Measurements from ENCODE around the gene ELOB.

ELOB gene

DNA sequence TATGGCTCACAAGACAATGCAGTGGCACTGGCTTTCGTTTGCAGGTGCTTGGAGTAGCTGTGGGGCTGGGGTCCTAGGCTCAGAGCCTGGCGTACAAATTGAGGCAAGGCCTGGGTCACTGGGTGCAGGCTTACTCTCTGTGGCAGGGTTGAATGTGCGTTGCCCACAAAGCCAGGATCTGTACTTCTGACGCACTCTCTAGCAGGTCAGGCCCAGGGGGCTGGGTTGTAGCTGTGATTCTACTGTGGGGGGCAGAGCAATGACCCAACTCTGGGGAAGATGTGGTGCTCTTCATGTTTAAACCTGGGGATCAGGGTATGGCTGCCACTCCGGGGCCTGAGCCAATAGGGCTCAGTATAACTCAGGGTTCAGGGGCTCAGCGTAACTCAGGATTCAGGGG lies 33.6 kb upstream of the ELOB start:
- no peak for DNase-seq (ENCODE audit: low spot score)

- no peak for DNase-seq (ENCODE audit: low spot score)
These were observed 32.2 kb upstream of the ELOB start for GRCh38 chr16:2809149-2809760.

- no peak for DNase-seq (ENCODE audit: low spot score)
These were observed 31.1 kb upstream of the ELOB start for GRCh38 chr16:2808181-2808580.

DNA sequence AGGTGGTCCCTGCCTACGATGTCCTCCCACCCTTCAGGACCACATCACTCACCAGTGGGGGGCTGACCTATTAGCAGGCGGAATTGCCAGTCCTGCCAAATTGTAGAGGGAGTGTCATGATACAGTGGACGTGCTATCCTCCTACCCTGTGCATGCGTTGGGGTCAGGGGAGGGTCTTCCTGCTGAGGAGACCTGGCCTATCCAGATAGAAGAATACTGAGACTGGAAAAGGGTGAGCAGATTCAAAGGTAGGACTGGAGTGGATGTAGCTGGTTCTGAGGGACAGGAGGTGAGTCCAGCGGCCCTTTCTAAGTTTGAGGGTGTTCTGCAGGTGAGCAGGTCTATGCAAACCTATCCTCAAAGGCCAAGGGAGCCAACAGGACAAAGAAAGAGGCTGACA lies 29.2 kb upstream of the ELOB start:
- DNase-seq (ENCODE audit: low spot score): no peak

DNA sequence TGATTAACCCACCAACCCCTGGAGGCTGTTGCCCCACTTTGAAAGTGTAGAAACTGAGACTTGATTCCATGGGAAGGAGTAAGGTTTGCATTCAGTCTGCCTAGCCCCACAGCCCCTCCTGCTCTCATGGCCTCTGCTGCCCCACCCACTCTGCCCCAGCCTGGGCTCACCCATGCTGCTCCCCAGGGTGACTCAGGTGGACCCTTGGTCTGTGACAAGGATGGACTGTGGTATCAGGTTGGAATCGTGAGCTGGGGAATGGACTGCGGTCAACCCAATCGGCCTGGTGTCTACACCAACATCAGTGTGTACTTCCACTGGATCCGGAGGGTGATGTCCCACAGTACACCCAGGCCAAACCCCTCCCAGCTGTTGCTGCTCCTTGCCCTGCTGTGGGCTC lies 27.6 kb upstream of the ELOB start:
- DNase-seq (ENCODE audit: low spot score): no peak

DNA sequence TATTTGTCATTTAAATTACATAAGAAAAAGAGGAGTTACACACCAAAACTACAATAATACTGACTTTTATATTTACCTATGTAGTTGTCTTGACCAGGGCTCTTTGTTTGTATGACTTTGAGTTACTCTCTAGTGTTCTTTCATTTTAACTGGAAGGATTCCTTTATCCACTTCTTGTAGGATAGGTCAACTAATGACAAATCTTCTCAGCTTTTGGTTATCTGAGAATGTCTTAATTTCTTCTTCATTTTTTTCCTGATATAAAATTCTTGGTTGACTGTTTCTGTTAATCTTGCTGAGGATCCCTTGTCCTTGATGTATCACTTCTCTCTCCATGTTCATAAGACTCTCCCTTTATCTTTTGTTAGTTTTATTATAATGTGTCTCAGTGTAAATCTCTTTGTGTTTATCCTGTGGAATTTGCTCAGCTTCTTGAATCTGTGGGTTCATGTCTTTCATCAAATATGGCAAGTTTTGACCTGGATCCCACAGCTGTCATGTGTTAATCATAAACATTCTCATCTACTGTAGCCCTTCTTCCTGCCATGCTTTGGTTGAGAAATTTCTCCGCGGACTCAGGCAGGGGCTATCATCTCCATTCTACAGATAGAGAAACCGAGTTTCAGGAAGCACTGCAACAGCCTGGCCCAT lies 26.6 kb upstream of the ELOB start:
- no peak for DNase-seq (ENCODE audit: low spot score)

DNA sequence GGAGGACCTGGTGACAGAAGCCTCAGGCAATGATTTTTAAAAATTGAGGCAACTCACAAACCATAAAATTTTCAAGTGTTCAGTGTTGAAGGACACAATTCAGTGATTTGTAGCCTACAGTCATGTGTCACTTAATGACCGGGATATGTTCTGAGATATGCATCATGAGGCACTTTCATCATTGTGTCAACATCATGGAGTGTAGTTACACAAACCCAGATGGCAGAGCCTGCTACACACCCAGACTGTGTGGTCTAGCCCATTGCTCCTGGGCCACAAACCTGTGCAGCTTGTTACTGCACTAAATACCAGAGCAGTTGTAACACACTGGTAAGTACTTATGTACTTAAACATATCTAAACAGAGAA lies 22.8 kb upstream of the ELOB start:
- no peak for DNase-seq (ENCODE audit: low spot score)

GRCh38 chr16:2799205-2799858 lies 22.3 kb upstream of the ELOB start:
- DNase-seq (ENCODE audit: low spot score): no peak

- no peak for DNase-seq (ENCODE audit: low spot score)
These were observed 21.7 kb upstream of the ELOB start for GRCh38 chr16:2798723-2799204.

DNA sequence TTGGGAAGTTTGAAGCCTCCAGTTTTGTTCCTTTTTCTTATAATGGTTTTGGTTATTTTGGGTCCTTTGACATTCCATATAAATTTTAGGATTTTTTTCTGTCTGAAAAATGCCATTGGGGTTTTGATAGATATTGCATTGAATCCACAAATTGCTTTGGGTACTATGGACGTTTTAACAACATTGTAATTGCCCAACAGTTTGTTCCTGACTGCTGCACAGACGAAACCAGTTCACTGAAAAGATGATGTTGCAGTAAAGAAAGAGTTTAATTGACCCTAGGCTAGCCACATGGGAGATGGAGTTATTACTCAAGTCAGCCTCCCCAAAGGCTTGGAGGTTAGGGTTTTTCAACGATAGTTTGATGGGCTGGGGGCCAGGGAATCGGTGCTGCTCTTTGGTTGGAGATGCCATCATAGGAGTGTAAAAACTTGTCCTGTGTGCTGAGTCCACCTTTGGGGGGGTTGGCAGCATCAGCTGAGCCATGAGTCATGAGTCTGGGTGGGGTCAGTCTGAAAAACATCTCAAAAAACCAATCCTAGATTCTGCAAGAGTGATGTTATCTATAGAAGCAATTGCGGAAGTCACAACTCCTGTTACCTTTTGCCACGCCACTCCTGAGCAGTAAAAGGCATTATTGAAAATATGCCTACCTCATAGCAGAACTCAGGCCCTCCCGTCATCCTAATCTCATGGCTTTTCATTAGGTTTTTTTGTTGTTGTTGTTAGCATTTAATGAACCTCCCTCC lies 18.5 kb upstream of the ELOB start:
- no peak for DNase-seq (ENCODE audit: low spot score)

DNA sequence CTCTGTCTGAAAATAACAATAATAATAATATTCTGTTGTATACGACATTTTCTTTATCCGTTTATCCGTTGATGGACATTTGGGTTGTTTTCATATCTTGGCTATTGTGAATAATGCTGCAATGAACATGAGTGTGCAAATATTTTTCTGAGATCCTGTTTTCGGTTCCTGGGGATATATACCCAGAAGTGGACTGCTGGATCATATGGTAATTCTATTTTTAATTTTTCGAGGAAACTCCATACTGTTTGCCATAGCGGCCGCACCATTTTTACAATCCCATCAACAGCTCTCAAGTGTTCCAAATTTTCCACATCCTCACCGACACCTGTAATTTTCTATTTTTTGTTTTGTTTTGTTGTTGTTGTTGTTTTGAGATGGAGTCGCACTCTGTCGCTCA lies 15.9 kb upstream of the ELOB start:
- DNase-seq (ENCODE audit: low spot score): no peak

DNA sequence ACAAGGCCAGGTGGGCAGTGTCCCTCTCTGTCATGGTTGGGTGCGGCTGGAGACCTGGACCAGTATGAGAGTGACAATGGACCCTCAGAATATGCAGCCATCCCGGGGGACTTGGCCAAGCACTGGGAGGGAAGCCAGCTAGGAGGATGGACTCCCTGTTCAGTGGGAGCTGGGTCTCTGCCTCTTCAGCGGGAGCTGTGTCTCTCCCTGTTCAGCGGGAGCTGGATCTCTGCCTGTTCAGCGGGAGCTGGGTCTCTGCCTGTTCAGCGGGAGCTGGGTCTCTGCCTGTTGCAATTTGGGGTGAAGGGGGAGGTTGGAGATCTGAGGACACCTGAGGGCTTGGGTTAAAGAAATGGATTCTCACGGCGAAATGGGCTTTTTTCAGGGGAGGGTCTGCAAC lies 14.1 kb upstream of the ELOB start:
- no peak for DNase-seq (ENCODE audit: low spot score)

GRCh38 chr16:2790631-2791030 lies 13.6 kb upstream of the ELOB start:
- no peak for DNase-seq (ENCODE audit: low spot score)

- DNase-seq (ENCODE audit: low spot score): no peak
These were observed 10.9 kb upstream of the ELOB start for GRCh38 chr16:2787961-2788360.

GRCh38 chr16:2787406-2787805 lies 10.3 kb upstream of the ELOB start, which contains the start of gene PRSS33:
TSS of gene PRSS33 (minus strand) at chr16:2787560. CDS start at chr16:2786547, 1,013 bp downstream.
- DNase-seq (ENCODE audit: low spot score): no peak

GRCh38 chr16:2786826-2787151 lies 9.7 kb upstream of the ELOB start:
- DNase-seq (ENCODE audit: low spot score): no peak

DNA sequence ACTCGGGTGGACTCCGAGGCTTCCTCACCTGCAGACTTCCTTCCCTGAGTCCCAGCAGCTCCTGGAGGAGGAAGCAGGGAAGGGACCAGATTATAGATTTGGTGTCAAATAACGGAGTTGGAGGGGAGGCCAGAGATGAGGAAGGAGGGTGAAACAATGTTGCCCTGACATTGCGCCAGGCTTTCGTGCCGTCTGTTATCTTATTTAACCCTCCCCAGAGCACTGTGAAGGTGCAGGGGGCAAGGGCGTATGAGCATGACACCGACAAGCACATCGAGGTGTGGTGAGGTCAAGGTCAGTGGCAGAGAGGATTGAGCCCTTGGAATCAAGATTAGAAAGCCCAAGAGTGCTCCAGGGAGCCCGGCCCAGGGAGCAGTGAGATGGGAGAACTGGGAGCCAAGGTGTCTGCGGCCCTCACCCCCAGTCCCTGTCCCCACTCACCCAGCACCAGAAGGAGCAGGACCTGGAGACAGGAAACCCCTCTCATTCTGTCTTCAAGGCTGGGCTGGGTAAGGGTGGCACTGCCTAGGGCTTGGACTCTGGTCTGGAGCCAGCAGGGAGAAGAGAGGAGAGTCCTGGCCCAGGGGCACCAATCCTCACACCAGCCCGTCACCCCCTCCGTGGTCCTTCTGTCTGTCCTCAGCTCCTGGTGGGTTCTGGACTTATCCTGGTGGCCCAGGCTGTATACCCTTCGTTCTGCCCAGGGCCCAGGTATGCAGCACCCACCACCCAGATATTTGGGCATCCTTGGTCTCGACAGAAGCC lies 9.2 kb upstream of the ELOB start:
- no peak for DNase-seq (ENCODE audit: low spot score)

- DNase-seq (ENCODE audit: low spot score): no peak
These were observed 8.3 kb upstream of the ELOB start for GRCh38 chr16:2785101-2785991.

- no peak for DNase-seq (ENCODE audit: low spot score)
These were observed 7.4 kb upstream of the ELOB start for GRCh38 chr16:2784358-2785100.

DNA sequence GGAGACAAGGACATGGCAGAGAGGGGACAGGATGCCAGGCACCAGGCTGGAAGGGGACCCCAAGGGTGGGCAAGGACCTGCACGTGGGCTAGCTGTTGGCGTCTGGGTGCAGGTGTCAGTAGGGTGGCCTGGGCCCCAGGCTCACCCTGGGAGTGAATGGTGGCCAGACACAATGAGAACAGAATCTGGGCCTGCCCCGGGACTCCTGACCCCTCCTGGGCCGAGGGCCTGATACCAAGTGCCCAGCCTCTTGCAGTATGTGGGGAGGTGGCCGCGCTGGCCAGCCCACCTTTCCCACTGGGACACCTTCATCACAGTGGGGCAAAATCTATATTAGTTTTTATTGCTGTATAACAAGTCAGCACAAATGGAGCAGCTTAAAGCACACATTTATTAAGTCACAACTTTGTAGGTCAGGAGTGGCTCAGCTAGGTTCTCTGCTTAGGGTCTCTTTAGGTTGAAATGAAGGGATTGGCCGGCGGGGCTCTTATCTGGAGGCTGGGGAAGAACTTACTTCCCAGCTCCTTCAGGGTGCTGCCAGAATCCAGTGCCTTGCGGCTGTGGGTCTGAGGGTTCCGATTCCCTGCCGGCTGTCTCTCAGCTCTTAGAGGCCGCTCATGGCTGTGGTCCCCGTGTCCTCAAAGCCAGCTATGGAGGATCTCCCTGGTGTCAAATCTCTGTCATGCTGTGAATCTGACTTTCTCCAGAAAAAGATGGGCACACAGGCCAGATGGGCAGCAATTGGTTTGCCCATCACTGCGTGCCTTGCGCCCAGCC lies 6.7 kb upstream of the ELOB start:
- DNase-seq (ENCODE audit: low spot score): no peak

Data from RKO (cell line).